HG03060 (cell line): ENCODE measurements around the gene LSM6.

Experiments used
- ATAC-seq: cut with Tn5 transposase; IDR thresholded peaks from one replicate; pipeline ENCODE4 v1.9.1; 2021; ENCODE audit warnings: low read depth, moderate number of reproducible peaks; ENCODE audit not compliant: unreplicated experiment

LSM6 gene

GRCh38 chr4:146175541-146176453 lies at the start of gene LSM6:
Gene LSM6 (plus strand): TSS chr4:146175718. CDS start chr4:146182922, 7,204 bp downstream.
- ATAC-seq = peak; percentile 69

GRCh38 chr4:146132445-146132844 lies 43.1 kb upstream of the LSM6 start:
- peak; percentile 99 for ATAC-seq

DNA sequence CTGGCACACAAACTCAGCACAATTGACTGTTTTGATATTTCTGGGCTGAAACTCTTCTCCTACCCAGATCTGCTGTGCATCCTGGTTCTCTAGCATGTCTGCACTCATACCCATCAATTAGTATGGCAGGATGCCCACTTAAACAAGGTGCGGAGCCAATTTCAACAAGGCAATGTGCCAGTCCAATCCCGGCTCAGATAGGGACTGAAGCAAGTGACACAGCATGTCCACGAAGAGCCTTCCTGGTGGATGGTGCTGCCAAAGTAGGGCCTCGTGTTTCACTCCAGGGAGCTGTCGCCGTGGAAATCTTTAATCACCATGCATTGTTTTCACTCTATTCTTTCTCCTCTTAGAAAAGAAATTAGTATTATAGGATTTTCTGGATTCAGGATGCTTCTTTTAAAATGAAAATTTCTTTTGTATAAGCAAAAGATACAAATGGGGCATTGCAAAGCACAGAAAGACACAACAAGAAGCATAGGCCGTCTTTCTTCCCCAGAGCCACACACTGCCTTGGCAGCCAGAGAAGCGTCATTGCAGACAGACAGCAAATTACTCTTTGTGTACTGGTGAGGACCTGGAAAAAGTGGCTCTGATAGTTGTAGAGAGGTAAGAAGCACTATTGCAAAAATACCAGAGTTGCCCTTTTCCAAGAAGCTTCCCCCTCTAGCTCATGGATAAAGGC lies 40.6 kb upstream of the LSM6 start:
- no peak for ATAC-seq

- ATAC-seq = no peak
Measured at GRCh38 chr4:146135941-146136340, 39.6 kb upstream of the LSM6 start.

GRCh38 chr4:146142768-146143167 lies 32.8 kb upstream of the LSM6 start:
- ATAC-seq = no peak

- no peak for ATAC-seq
Measured at GRCh38 chr4:146143888-146144287, 31.6 kb upstream of the LSM6 start.

GRCh38 chr4:146146918-146147317 lies 28.6 kb upstream of the LSM6 start:
- ATAC-seq = no peak

DNA sequence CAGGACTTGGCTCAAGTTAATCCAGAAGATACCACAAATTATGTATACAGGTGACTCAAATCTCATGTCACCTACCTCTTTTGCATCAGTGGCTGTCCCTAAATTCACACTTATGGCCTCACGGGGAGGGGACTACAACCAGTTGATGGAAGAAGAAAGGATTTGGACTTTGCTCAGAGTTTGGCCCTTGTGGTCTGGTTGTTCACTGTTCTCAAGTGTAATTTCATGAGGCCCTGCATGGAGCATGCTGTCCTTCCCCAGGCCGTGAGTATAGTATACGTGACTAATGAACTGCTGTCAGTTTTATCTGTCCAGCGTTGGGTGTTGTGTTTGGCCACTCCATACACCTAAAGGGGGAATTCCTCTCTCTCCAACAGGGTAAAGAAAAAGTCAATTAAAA lies 27.5 kb upstream of the LSM6 start:
- no peak for ATAC-seq

GRCh38 chr4:146154057-146154456 lies 21.5 kb upstream of the LSM6 start:
- ATAC-seq = no peak

DNA sequence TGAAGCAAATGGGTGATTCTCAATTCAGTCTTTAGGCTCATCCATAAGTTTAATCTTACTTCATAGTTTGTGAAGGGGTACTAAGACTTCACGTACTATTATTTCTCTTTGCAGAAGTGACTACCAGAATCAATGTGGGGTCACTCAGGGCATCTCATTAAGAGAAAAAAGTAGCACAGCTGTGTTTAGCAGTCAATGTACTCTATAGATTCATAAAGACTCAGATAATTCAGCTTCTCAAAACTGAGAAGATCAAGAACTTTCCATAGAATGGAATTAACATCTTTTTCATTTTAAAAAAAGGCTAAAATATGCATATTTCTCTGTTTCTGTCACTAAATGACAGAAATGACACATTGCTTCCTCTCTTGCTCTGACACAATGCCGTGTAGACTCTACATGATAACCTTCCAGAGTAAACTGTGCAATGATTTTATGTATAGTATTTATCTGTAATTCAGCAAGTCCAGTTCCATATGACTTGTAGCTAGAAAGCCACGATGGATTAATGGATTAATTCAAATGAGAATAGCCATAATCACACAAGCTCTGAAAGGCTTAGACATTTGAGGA lies 20.3 kb upstream of the LSM6 start:
- no peak for ATAC-seq

- ATAC-seq = no peak
Measured at GRCh38 chr4:146158036-146158745, 17.3 kb upstream of the LSM6 start.

- ATAC-seq = no peak
Measured at GRCh38 chr4:146159384-146160058, 16.0 kb upstream of the LSM6 start.

GRCh38 chr4:146161243-146161642 lies 14.3 kb upstream of the LSM6 start:
- ATAC-seq = no peak

- ATAC-seq = no peak
Measured at GRCh38 chr4:146165221-146165620, 10.3 kb upstream of the LSM6 start.

GRCh38 chr4:146165840-146166239 lies 9.7 kb upstream of the LSM6 start:
- no peak for ATAC-seq

GRCh38 chr4:146170149-146170548 lies 5.4 kb upstream of the LSM6 start:
- no peak for ATAC-seq

DNA sequence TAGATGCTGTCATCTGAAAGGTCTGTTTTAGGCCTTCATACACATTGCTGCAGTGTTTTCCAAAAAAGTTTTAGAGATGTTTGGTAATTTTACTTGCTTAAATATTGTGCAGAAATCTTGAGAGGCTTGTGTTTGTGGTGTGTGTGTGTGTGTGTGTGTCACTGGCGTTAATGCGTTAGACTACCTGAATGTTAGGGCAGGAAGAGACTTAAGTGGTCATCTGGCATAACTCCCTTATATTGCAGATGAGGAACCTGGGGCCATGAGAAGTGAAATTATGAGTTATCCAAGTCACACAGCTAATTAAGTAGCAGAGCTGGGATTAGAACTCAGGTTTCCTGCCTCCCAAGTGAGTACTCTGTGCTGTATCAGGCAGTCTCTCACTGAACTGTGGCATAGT lies 1.4 kb downstream of the LSM6 start:
- ATAC-seq = no peak

GRCh38 chr4:146178126-146178525 lies 2.6 kb downstream of the LSM6 start:
- ATAC-seq = no peak

- ATAC-seq = no peak
Measured at GRCh38 chr4:146179784-146180370, 4.4 kb downstream of the LSM6 start.

- no peak for ATAC-seq
Measured at GRCh38 chr4:146182443-146182842, 6.9 kb downstream of the LSM6 start.
